ENCODE results near the gene APOBEC3B.
"Not testable (repeated sequence)": the region's sequence is repeated elsewhere in the genome, so short reads cannot be mapped to it uniquely, and the experiment has no call there.

APOBEC3B gene

GRCh38 chr22:38950527-38951295 lies 31.4 kb upstream of the APOBEC3B start:
- no peak for DNase-seq (ENCODE audit: low read depth in 1 of 2, low spot score in 1 of 2)

GRCh38 chr22:38951734-38952133 lies 30.4 kb upstream of the APOBEC3B start:
- DNase-seq (ENCODE audit: low read depth in 1 of 2, low spot score in 1 of 2): no peak

GRCh38 chr22:38952281-38952993 lies 29.7 kb upstream of the APOBEC3B start:
- DNase-seq (ENCODE audit: low read depth in 1 of 2, low spot score in 1 of 2): no peak

DNA sequence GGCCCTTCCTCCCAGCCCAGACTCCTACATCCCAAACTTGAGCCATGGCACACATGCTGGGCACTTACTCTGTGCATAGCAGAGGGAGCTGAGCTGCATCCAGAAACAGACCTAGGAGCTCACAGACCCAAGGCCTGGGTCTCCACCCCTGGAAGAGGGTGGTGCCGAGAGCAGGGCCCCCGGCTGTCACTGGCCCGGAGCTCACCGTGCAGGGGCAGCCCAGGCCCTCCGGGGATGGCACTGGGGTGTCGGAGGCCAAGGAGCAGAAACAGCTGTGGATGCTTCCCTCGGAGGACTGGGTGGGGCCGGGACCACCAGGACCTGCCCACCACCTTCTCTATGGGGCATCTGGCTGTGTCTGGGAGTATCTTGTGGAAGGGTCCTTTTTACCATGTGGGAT lies 29.1 kb upstream of the APOBEC3B start:
- DNase-seq (ENCODE audit: low read depth in 1 of 2, low spot score in 1 of 2): no peak

DNA sequence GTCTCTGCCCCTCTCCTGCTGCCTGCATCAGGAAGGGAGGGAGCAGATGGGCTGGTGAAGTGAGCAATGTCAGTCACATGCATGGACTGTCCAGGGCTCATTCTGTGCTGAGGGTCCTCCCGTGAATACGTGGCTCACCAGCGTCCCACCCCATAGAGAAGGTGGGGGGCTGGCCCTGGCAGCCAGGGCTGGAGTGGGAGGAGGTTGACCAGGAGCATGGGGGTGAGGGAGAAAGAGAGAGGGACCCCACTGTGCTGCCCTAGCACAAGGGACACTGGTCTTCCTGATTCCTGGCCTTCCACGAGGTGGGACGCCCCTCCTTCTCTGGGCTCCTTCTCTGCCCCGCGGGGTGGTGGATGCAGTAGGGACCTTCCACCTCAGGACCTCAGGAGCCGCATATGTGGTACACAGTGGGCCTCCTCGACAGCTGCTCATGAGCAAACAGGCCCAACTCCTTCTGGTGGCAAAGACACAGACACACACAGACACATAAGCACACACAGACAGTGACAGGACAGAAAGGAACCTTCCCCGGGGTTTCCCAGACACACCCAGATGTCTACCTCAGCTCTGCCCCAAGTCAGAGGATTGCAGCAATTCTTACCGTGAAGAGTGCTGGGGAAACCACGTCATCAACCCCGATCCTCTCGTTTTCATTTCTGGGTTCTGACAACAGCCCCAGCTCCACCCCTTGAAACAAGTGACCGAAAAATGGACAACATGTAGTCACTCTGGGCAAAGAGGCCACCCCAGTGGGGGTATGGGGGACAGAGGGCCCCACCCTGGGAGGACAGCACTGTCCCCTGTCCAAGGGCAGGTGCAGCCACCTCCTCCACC lies 28.4 kb upstream of the APOBEC3B start:
- peak; percentile 35 to 71 for DNase-seq (ENCODE audit: low read depth in 1 of 2, low spot score in 1 of 2)

DNA sequence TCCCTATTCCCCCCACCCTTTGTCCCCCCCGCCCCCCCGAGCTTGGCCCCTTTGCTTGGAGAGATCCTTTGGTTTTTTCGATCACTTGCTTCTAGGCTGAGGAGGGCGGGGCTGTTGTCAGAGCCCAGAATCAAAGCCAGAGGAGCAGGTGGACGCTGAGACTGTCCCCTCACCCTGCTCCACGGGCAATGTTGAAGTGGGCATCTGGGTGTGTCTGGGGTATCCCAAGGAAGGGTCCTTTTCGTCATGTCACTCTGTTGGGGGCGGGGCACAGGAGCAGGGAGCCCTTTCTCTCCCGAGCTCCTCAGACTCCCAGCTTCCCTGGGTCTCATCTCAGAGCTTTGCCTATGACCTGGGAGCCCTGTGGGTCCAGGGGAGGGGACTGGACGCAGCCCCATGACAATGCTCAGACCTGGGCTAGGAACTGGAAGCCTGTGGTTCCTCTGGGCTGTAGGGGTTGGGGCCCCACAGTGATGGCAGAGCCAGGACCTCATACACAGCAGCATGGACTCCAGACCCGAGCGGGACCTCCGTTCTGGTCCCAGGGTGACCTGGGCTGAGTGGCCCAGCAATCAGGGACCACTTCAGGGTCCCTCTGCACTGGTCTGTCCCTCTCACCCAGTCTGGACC lies 27.6 kb upstream of the APOBEC3B start:
- no peak for DNase-seq (ENCODE audit: low read depth in 1 of 2, low spot score in 1 of 2)

DNA sequence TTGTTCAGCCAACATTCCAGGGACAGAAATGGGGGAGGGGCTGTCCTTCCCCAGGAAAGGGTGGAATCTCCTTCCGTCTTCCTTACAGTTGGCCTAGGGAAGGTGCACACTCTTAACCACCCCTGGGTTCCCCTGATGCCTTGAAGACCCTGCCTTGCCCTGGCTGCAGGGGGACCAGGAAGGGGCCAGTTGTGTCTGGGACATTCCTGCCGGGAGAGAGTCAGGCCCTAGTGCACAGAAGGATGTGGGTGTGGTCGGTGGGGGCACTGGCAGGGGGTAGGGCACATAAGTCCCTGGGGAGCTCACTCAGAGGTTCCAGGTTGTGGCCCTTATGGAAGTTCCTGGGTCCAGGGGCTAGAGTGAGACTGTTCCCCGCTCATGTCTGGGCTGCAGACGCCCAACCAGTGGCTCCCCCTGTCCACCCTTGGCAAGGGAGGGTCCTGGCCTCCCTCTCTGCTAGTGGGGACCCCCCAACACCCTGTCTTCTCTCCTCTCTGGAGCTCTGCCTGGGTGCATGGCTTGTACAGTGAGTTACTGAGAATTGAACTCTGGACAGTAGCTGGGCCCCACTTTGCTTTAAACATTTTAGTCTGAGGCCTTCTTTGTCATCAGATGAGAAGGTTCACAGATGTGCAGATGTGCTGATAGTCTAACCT lies 26.8 kb upstream of the APOBEC3B start:
- no peak for DNase-seq (ENCODE audit: low read depth in 1 of 2, low spot score in 1 of 2)

DNA sequence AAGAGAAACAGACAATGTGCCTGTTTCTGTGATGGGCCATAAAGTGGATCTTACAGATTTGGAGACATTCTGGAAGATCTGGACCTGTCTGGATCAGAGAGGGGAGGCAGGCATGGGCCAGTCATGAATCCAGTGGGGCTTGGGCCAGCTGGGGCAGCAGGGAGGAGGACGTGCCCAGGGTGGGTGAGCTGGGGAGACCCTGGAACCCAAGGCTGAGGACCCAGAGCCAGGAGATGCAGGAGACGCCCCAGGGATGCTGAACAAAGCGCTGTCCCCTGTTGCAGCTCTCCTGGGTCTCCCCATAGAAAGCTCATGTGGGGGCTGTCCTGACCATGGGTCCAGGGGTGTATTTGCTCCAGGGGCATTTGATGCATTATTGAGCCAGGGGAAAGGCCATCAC lies 26.2 kb upstream of the APOBEC3B start:
- DNase-seq (ENCODE audit: low read depth in 1 of 2, low spot score in 1 of 2): no peak

DNA sequence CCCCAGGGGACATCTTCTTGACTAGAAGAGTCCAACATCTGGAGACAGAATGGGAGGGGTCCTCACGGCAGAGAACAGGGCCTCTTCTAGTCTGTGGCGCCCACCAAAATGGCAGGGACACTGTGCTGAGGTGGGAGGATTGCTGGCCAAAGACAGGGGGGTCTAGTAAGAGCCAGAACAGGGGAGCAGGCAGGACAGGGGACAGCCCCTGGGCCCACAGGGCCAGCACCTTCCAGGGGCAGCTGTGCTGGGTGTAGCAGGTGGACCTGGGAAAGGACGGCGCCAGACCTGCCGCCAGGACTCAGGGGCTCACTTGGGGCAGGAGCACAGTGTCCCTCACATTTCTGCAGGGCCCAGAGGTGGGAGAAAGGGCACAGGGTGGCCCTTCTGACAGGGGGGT lies 25.6 kb upstream of the APOBEC3B start:
- no peak for DNase-seq (ENCODE audit: low read depth in 1 of 2, low spot score in 1 of 2)

GRCh38 chr22:38957046-38957770 lies 24.9 kb upstream of the APOBEC3B start, which contains the start of gene APOBEC3A:
Gene APOBEC3A, plus strand, starts transcription at chr22:38957609. Its CDS starts 83 bp downstream, at chr22:38957692.
- DNase-seq (ENCODE audit: low read depth in 1 of 2, low spot score in 1 of 2): no peak

- DNase-seq (ENCODE audit: low read depth in 1 of 2, low spot score in 1 of 2): no peak
Observed at GRCh38 chr22:38957808-38958650, 24.1 kb upstream of the APOBEC3B start.

DNA sequence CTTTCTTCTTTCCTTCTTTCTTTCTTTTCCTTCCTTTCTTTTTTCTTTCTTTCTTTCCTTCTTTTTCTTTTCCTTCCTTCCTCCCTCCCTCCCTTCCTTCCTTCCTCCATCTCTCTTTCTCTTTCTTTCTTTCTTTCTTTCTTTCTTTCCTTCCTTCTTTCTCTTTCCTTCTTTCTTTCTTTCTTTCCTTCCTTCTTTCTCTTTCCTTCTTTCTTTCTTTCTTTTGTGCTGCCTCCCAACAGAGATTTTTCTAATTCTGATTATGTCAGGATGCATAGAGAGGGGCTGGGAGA lies 23.6 kb upstream of the APOBEC3B start:
- not testable (repeated sequence) for DNase-seq (ENCODE audit: low read depth in 1 of 2, low spot score in 1 of 2)

DNA sequence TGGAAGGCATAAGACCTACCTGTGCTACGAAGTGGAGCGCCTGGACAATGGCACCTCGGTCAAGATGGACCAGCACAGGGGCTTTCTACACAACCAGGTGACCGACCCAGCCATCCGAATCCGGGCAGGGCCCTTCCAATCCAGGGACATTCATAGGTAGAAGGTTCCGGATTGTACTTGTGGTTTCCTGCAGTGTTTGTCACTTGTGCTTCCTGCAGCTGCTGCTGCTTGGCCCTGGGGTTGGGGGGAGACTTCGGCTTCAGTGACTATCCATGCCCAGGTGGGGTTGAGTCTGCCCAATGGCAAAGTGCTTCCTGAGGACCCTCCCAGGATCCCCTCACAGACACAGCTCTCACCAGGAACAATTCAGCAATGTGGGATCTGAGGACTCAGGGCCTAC lies 22.6 kb upstream of the APOBEC3B start:
- no peak for DNase-seq (ENCODE audit: low read depth in 1 of 2, low spot score in 1 of 2)

- DNase-seq (ENCODE audit: low read depth in 1 of 2, low spot score in 1 of 2): not testable (repeated sequence)
Observed at GRCh38 chr22:38960673-38961072, 21.5 kb upstream of the APOBEC3B start.

DNA sequence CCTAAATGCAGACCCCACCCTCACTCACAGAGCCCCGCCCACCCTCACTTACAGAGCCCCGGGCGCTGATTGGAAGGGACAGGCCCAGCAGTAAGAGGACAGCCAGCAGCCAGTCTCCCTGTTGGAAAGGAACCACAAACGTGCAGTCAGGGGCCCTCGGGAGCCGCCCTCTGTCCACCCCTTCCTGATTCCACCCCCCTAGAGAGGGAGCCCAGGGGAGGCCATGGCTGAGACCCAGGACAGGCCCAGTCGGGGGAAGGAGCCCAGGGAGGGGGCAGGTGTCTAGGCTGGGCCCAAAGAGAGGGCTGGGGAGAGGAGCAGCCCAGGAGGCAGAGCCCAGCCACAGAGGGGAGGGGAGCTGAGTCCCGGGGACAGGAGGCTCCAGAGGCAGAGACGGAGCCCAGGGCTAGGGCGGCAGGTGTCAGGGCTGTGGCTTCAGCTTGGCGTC lies 18.8 kb upstream of the APOBEC3B start:
- DNase-seq (ENCODE audit: low read depth in 1 of 2, low spot score in 1 of 2): not testable (repeated sequence)

DNA sequence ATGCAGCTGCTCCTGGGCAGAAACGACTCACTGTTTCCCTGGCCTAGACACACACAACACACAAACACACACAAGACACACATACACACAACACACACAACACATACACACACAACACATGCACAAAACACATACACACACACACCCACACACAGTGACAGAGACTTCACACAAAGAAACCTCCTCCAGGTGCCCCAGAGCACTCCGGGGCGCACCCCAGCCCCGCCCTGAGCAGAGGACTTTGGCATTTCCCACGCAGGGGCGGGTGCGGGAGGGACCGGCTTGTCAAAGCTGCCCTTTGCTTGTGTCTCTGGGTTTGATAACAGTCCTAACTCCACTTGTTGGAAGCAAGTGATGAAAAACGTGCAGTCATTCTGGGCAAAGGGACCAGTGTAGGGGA lies 18.3 kb upstream of the APOBEC3B start:
- no peak for DNase-seq (ENCODE audit: low read depth in 1 of 2, low spot score in 1 of 2)

GRCh38 chr22:38964306-38964705 lies 17.8 kb upstream of the APOBEC3B start:
- no peak for DNase-seq (ENCODE audit: low read depth in 1 of 2, low spot score in 1 of 2)

DNA sequence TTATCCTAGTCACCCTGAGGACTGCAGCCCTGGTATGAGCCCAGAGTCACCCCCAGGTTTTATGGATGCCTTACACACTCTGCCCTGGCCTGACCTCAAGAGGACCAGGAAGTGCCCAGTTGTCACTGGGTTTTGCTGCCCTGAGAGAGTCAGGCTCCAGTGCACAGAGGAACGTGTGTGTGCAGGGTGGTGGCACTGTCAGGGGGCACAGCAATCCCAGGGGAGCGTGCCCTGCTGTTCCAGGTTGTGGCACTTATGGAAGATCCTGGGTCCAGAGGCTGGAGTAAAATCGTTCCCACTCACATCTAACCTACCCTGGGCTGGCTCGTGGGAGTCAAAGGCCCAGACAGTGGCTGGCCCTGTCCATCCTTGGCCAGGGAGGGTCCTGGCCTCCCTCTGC lies 17.2 kb upstream of the APOBEC3B start:
- no peak for DNase-seq (ENCODE audit: low read depth in 1 of 2, low spot score in 1 of 2)

All from activated CD4-positive, alpha-beta T cell treated with anti-CD3 and anti-CD28 coated beads, Interleukin-2, amount 50 U/mL, for 24 hours (primary cell).